Tibial nerve (tissue), 4 donors: ENCODE data around the gene GRIK3. TPM values are rescaled to one million over a fixed set of nuclear protein-coding genes. Genes with fewer than 3 reads are reported as not detected.

ENCODE experiments used
- DNase-seq, 2 donors: peaks; one replicate each; pipeline ENCODE4 v3.0.0-alpha.2; 2019; ENCODE audit warnings: low spot score in 2 of 2
- H3K27ac ChIP-seq, 4 donors: fragments of 200-600 bp; sonication (generic) in 3 of 4; one replicate each; pipeline ENCODE4 v1.5.1; 2017 to 2019; ENCODE audit warnings: mild to moderate bottlenecking in 1 of 4
- H3K27me3 ChIP-seq, 2 donors: fragments of 200-600 bp; sonication (generic) in 1 of 2; one replicate each; pipeline versions ENCODE4 v1.5.1 to v1.6.0; 2017 to 2019
- H3K36me3 ChIP-seq, 3 donors: fragments of 200-600 bp; sonication (generic); one replicate each; pipeline ENCODE4 v1.5.1; 2018 to 2019
- H3K4me1 ChIP-seq, 4 donors: fragments of 200-600 bp; sonication (generic) in 3 of 4; one replicate each; pipeline ENCODE4 v1.5.1; 2017 to 2019
- H3K4me3 ChIP-seq, 4 donors: fragments of 200-600 bp; sonication (generic) in 3 of 4; one replicate each; pipeline ENCODE4 v1.5.1; 2017 to 2019; ENCODE audit warnings: mild to moderate bottlenecking in 1 of 4, moderate library complexity in 1 of 4
- H3K9me3 ChIP-seq, 4 donors: fragments of 200-600 bp; sonication (generic) in 3 of 4; one replicate each; pipeline ENCODE4 v1.5.1; 2017 to 2019
- EP300 ChIP-seq, 2 donors: sonication (generic); formaldehyde crosslinking; IDR thresholded peaks; one replicate each; pipeline ENCODE4 v1.6.1; 2017; ENCODE audit warnings: antibody characterized with exemption in 2 of 2, mild to moderate bottlenecking in 1 of 2
- POLR2A ChIP-seq, 2 donors: fragments of 450-650 bp; IDR thresholded peaks; one replicate each; pipeline ENCODE4 v1.6.1; 2017; ENCODE audit warnings: antibody characterized with exemption in 2 of 2, mild to moderate bottlenecking in 2 of 2, moderate library complexity in 2 of 2
- WGBS, 2 donors: methylation state at CpG; one replicate each; pipeline ENCODE4 v1.1.5; 2018; 5-methylcytosine and 5-hydroxymethylcytosine counted together
- total RNA-seq, 4 donors: library from RNA; depleted of rRNA; stranded (reverse); fragments of >200 nt; gene quantifications; one replicate each; pipeline ENCODE4 v1.1.0, GENCODE V29; 2016
- TF ChIP-seq, protein P1 (sequence below), 5 experiments: fragments of 200-600 bp in 3 of 5; fragments of 450-650 bp in 2 of 5; sonication (generic) in 3 of 5; IDR thresholded peaks; one replicate each; pipeline ENCODE4 v1.5.1; 2016 to 2019; ENCODE audit warnings: antibody characterized with exemption in 5 of 5, mild to moderate bottlenecking in 3 of 5, moderate library complexity in 2 of 5

The GRIK3 gene
- total RNA-seq, 4 donors from 2014 or later = 12.8 to 26.2 (median 21.7) TPM

GRCh38 chr1:36843027-36843426 is 191.3 kb downstream of the GRIK3 start:
- no peaks in the 10 kb centered on the region for H3K27me3 ChIP-seq
- no peak overlapping the region for H3K4me3 ChIP-seq
- 83 to 89% methylated on average over 11 of the region's 11 CpGs for WGBS, 2 donors
- no peaks in the 10 kb centered on the region for H3K4me1 ChIP-seq
- no peak for DNase-seq
- TF ChIP-seq, protein P1, sequence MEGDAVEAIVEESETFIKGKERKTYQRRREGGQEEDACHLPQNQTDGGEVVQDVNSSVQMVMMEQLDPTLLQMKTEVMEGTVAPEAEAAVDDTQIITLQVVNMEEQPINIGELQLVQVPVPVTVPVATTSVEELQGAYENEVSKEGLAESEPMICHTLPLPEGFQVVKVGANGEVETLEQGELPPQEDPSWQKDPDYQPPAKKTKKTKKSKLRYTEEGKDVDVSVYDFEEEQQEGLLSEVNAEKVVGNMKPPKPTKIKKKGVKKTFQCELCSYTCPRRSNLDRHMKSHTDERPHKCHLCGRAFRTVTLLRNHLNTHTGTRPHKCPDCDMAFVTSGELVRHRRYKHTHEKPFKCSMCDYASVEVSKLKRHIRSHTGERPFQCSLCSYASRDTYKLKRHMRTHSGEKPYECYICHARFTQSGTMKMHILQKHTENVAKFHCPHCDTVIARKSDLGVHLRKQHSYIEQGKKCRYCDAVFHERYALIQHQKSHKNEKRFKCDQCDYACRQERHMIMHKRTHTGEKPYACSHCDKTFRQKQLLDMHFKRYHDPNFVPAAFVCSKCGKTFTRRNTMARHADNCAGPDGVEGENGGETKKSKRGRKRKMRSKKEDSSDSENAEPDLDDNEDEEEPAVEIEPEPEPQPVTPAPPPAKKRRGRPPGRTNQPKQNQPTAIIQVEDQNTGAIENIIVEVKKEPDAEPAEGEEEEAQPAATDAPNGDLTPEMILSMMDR (IDR thresholded peaks at IDR 0.05) = no peak
- TF ChIP-seq EP300 (IDR thresholded peaks at IDR 0.05) = no peak
- TF ChIP-seq POLR2A (IDR thresholded peaks at IDR 0.05) = no peak
- peaks cover 0 to 8% (median 0%) of the 10 kb centered on the region in 3 donors for H3K36me3 ChIP-seq
- H3K27ac ChIP-seq = no peak overlapping the region
- no peaks in the 10 kb centered on the region for H3K9me3 ChIP-seq

GRCh38 chr1:36842448-36842847 is 191.9 kb downstream of the GRIK3 start:
- Histone ChIP-seq H3K9me3 (no peaks in the 10 kb centered on the region), H3K36me3 (peaks cover 0 to 11% (median 0%) of the 10 kb centered on the region in 3 donors), H3K27ac (no peak overlapping the region), H3K4me1 (no peaks in the 10 kb centered on the region), H3K27me3 (no peaks in the 10 kb centered on the region), H3K4me3 (no peak overlapping the region)
- no peak for DNase-seq
- TF ChIP-seq, protein P1 (IDR thresholded peaks at IDR 0.05) = no peak
- TF ChIP-seq EP300 (IDR thresholded peaks at IDR 0.05) (no peak), POLR2A (IDR thresholded peaks at IDR 0.05) (no peak)
- 50 to 62% methylated on average over 7 of the region's 7 CpGs for WGBS, 2 donors

DNA sequence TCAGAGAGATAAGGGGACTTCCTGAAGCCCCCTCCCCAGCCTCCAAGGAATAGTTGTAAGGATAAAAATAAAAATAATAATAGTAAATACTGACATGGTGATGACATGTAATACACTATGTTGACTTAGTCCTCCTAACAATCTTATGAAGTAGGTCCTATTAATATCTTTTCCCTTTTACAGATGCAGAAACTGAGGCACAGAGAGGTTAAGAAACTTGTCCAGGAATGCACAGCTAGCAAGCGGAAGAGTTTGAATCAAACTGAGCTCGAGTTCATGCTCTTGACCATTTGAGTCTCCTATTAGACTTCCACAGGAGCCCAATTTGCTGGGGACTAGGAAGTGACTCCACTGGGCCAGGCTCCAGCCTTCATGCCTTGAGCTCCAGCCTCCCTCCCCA is 194.8 kb downstream of the GRIK3 start:
- Histone ChIP-seq H3K27me3 (no peaks in the 10 kb centered on the region), H3K36me3 (peaks cover 0 to 15% (median 0%) of the 10 kb centered on the region in 3 donors)
- WGBS, 2 donors = 83 to 88% methylated on average over 2 of the region's 2 CpGs

GRCh38 chr1:36838888-36839287 is 195.4 kb downstream of the GRIK3 start:
- WGBS, 2 donors = 57 to 70% methylated on average over 8 of the region's 8 CpGs
- H3K4me3 ChIP-seq = no peak overlapping the region
- TF ChIP-seq, protein P1 (IDR thresholded peaks at IDR 0.05) = no peak
- TF ChIP-seq POLR2A (IDR thresholded peaks at IDR 0.05) (no peak), EP300 (IDR thresholded peaks at IDR 0.05) (no peak)
- no peak overlapping the region for H3K27ac ChIP-seq
- DNase-seq = no peak
- no peaks in the 10 kb centered on the region for H3K27me3 ChIP-seq
- H3K9me3 ChIP-seq = no peaks in the 10 kb centered on the region
- H3K4me1 ChIP-seq = no peaks in the 10 kb centered on the region
- H3K36me3 ChIP-seq = peaks cover 0 to 15% (median 0%) of the 10 kb centered on the region in 3 donors

More for the DNA sequence above, 194.8 kb downstream of the GRIK3 start:
- Histone ChIP-seq H3K4me1 (no peaks in the 10 kb centered on the region), H3K9me3 (no peaks in the 10 kb centered on the region), H3K27ac (no peak overlapping the region), H3K4me3 (no peak overlapping the region)
- DNase-seq = no peak
- TF ChIP-seq EP300 (IDR thresholded peaks at IDR 0.05) = no peak
- TF ChIP-seq, protein P1 (IDR thresholded peaks at IDR 0.05) = no peak
- no peak for TF ChIP-seq POLR2A (IDR thresholded peaks at IDR 0.05)

DNA sequence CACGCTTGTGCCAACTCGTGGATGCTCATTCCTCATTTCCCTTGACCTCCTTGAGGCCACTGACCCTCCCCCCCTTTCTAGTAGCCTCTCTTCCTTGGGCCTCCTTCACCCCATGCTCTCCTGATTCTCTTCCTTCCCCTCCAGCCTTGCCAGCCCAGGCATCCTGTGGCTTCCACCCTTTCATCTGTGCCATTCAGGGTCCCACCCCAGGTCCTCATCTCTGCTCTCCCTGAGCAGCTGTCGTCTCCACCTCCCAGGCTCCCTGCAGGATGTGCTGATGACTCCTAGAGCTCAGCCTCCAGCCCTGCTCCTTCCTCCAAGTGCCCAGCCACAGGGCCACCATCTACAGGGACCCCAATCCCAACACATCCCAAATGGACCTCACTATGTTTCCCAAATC is 197.4 kb downstream of the GRIK3 start:
- no peak for DNase-seq
- Histone ChIP-seq H3K36me3 (peaks cover 0 to 20% (median 0%) of the 10 kb centered on the region in 3 donors), H3K4me3 (no peak overlapping the region), H3K27me3 (no peaks in the 10 kb centered on the region), H3K9me3 (no peaks in the 10 kb centered on the region), H3K4me1 (no peaks in the 10 kb centered on the region), H3K27ac (no peak overlapping the region)
- TF ChIP-seq EP300 (IDR thresholded peaks at IDR 0.05) = no peak
- TF ChIP-seq POLR2A (IDR thresholded peaks at IDR 0.05) = no peak
- TF ChIP-seq, protein P1 (IDR thresholded peaks at IDR 0.05) = no peak
- WGBS, 2 donors = 41 to 46% methylated on average over 3 of the region's 3 CpGs
